Esophagus muscularis mucosa (tissue), 4 donors: Measurements from ENCODE around the gene UNC119B. TPM values are rescaled to one million over a fixed set of nuclear protein-coding genes. Genes with fewer than 3 reads are reported as not detected.

Source experiments
- DNase-seq: peaks from one replicate; pipeline ENCODE4 v3.0.0-alpha.2; 2017; ENCODE audit errors: extremely low spot score
- H3K27ac ChIP-seq, 4 donors: fragments of 200-600 bp; sonication (generic); replicated peaks in 1 of 4; 1 replicate in 3 of 4; 2 replicates in 1 of 4; pipeline ENCODE4 v1.5.1; 2016 to 2019; ENCODE audit warnings: mild to moderate bottlenecking in 1 of 4
- H3K27me3 ChIP-seq, 4 donors: fragments of 200-600 bp; sonication (generic); one replicate each; pipeline versions ENCODE4 v1.5.1 to v1.6.0; 2016 to 2019
- H3K36me3 ChIP-seq, 4 donors: fragments of 200-600 bp; sonication (generic); one replicate each; pipeline ENCODE4 v1.5.1; 2016 to 2019
- H3K4me1 ChIP-seq, 4 donors: fragments of 200-600 bp; sonication (generic); one replicate each; pipeline ENCODE4 v1.5.1; 2016 to 2019
- H3K4me3 ChIP-seq, 4 donors: fragments of 200-600 bp; sonication (generic); 1 replicate in 2 of 4; 2 replicates in 2 of 4; pipeline ENCODE4 v1.5.1; 2016 to 2019; ENCODE audit warnings: mild to moderate bottlenecking in 4 of 4, moderate library complexity in 1 of 4
- H3K9me3 ChIP-seq, 4 donors: fragments of 200-600 bp; sonication (generic); 1 replicate in 3 of 4; 2 replicates in 1 of 4; pipeline ENCODE4 v1.5.1; 2016 to 2019
- CTCF ChIP-seq, 3 experiments: fragments of 200-600 bp in 2 of 3; fragments of 450-650 bp in 1 of 3; sonication (generic) in 2 of 3; IDR thresholded peaks; one replicate each; pipeline ENCODE4 v1.5.1; 2017 to 2019; ENCODE audit warnings: antibody characterized with exemption in 3 of 3, mild to moderate bottlenecking in 2 of 3, moderate library complexity in 1 of 3
- EP300 ChIP-seq: sonication (generic); formaldehyde crosslinking; IDR thresholded peaks from one replicate; pipeline ENCODE4 v1.6.1; 2017; ENCODE audit warnings: antibody characterized with exemption
- POLR2A ChIP-seq: fragments of 450-650 bp; IDR thresholded peaks from one replicate; pipeline ENCODE4 v1.6.1; 2017; ENCODE audit warnings: antibody characterized with exemption, moderate library complexity, mild to moderate bottlenecking, low read depth
- POLR2AphosphoS5 ChIP-seq, 2 donors: sonication (generic); formaldehyde crosslinking; IDR thresholded peaks; one replicate each; pipeline ENCODE4 v1.6.1; 2017; ENCODE audit warnings: antibody characterized with exemption in 2 of 2
- WGBS: methylation state at CpG from one replicate; pipeline ENCODE4 v1.1.5; 2018; 5-methylcytosine and 5-hydroxymethylcytosine counted together
- intact Hi-C: fragments of 100-400 bp; cut with DNase I; formaldehyde crosslinking; loops from one replicate; pipeline ENCODE4 v1.15.1; 2023
- total RNA-seq, 4 donors: library from RNA; depleted of rRNA; stranded (reverse); fragments of >200 nt; gene quantifications; one replicate each; pipeline versions ENCODE4 v1.1.0 to v1.2.1, GENCODE V29; 2016

The UNC119B gene
- total RNA-seq, 4 donors from 2014 or later = 20.0 to 30.8 (median 28.5) TPM

DNA sequence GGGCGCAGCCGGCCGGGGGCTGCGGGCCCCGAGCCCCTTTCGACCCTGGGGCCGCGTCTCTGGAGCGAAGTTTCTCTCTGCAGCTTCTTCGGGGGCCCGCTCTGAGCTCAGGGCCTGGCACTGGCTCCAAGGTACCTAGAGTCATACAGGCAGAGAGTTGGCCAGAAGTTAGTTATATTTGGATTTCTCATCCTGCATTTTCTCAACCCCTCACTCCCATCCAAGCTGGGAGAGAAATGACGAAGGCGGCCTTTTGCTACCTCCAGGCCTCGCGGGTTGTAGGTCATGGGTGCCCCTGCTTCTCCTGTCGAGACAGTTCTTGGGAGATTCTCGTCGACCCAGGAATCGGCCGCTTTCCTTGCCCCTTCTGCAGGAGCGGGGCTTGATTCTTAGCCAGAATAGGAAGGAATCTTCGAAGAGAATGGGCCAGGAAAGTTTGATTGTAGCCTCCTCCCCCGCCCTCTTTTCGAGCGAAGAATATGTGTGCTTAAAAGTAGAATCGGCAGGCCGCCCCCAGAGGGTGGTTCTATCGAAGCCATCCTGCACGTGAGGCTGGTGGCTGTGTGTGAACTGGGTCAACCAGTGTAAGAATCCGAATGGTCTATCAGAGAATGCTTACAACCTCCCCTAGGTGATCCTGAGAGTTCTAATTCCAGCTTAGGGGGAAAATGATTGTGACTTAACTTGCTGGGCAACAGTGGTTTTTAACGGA is 22.5 kb upstream of the UNC119B start:
- Histone ChIP-seq H3K27ac (peak overlapping the region; percentile 94 to 96 (median 94)), H3K9me3 (no peaks in the 10 kb centered on the region), H3K27me3 (no peaks in the 10 kb centered on the region), H3K4me3 (peak overlapping the region; percentile 84 to 98 (median 88)), H3K4me1 (peaks cover 47 to 63% (median 56%) of the 10 kb centered on the region in 4 donors), H3K36me3 (peaks cover 0 to under 1% (median 0%) of the 10 kb centered on the region in 4 donors)
- no peak for TF ChIP-seq EP300
- TF ChIP-seq POLR2AphosphoS5 (IDR thresholded peaks at IDR 0.05) = no peak
- TF ChIP-seq POLR2A = no peak
- no peak for TF ChIP-seq CTCF (IDR thresholded peaks at IDR 0.05)
- WGBS = 0% methylated on average over 28 of the region's 31 CpGs
- intact Hi-C loops = loop anchor here (2.0 to 5.0 kb wide), 2 partner anchors 23 to 35 kb away; partner anchors contain the start of gene UNC119B
- DNase-seq = no peak

GRCh38 chr12:120688527-120689071 is 21.7 kb upstream of the UNC119B start:
- TF ChIP-seq POLR2AphosphoS5 (IDR thresholded peaks at IDR 0.05) (no peak), POLR2A (no peak), EP300 (no peak), CTCF (IDR thresholded peaks at IDR 0.05) (no peak)
- peak overlapping the region; percentile 84 to 98 (median 88) for H3K4me3 ChIP-seq
- H3K4me1 ChIP-seq = peaks cover 52 to 70% (median 60%) of the 10 kb centered on the region in 4 donors
- intact Hi-C loops = loop anchor here (2.0 to 5.0 kb wide), 2 partner anchors 22 to 36 kb away; partner anchors contain the start of gene UNC119B
- WGBS = 17% methylated on average over 6 of the region's 6 CpGs
- H3K27ac ChIP-seq = peak overlapping the region; percentile 94 to 96 (median 94)
- no peak for DNase-seq
- H3K9me3 ChIP-seq = no peaks in the 10 kb centered on the region
- H3K27me3 ChIP-seq = no peaks in the 10 kb centered on the region
- peaks cover 0 to 9% (median 0%) of the 10 kb centered on the region in 4 donors for H3K36me3 ChIP-seq

- intact Hi-C loops = loop anchor here (2.0 to 5.0 kb wide), 2 partner anchors 21 to 37 kb away; partner anchors contain the start of gene UNC119B
- Histone ChIP-seq H3K27me3 (no peaks in the 10 kb centered on the region), H3K4me3 (peak overlapping the region; percentile 84 to 98 (median 88)), H3K4me1 (peaks cover 52 to 71% (median 60%) of the 10 kb centered on the region in 4 donors), H3K27ac (peak overlapping the region in 1 of 4 donors; percentile 95), H3K36me3 (peaks cover 3 to 16% (median 8%) of the 10 kb centered on the region in 4 donors), H3K9me3 (no peaks in the 10 kb centered on the region)
- TF ChIP-seq POLR2A (no peak), POLR2AphosphoS5 (IDR thresholded peaks at IDR 0.05) (no peak), CTCF (IDR thresholded peaks at IDR 0.05) (no peak), EP300 (no peak)
- WGBS = 73% methylated on average over 6 of the region's 6 CpGs
- DNase-seq = no peak
Observed at GRCh38 chr12:120689397-120690082, 20.7 kb upstream of the UNC119B start.

GRCh38 chr12:120690083-120690450 is 20.2 kb upstream of the UNC119B start:
- no peaks in the 10 kb centered on the region for H3K9me3 ChIP-seq
- peak overlapping the region in 1 of 4 donors; percentile 98 for H3K4me3 ChIP-seq
- H3K4me1 ChIP-seq = peaks cover 52 to 71% (median 60%) of the 10 kb centered on the region in 4 donors
- TF ChIP-seq POLR2A = no peak
- TF ChIP-seq POLR2AphosphoS5 (IDR thresholded peaks at IDR 0.05) = no peak
- no peak for TF ChIP-seq CTCF (IDR thresholded peaks at IDR 0.05)
- TF ChIP-seq EP300 = no peak
- no peak for DNase-seq
- H3K36me3 ChIP-seq = peaks cover 3 to 21% (median 13%) of the 10 kb centered on the region in 4 donors
- no peak overlapping the region for H3K27ac ChIP-seq
- WGBS = 94% methylated on average over 2 of the region's 2 CpGs
- no peaks in the 10 kb centered on the region for H3K27me3 ChIP-seq
- intact Hi-C loops = no loop called here
